ENCODE measurements around the gene BOLA1. TPM values are rescaled to one million over a fixed set of nuclear protein-coding genes. Genes with fewer than 3 reads are reported as not detected.
A peak's percentile ranks its signal among the peaks of the same experiment; 100 is the strongest.

Gene BOLA1
- total RNA-seq, 1 donor from 2014 or later: 10.1 TPM

GRCh38 chr1:149928401-149928724, 29.0 kb downstream of the BOLA1 start:
- DNase-seq (ENCODE audit: low read depth, low spot score): no peak
- Mint-ChIP-seq H3K27me3 (ENCODE audit: low read depth) (no peaks in the 10 kb centered on the region), H3K27ac (ENCODE audit: unreplicated experiment) (peak overlapping the region; percentile 97), H3K4me3 (peak overlapping the region; percentile 96), H3K4me1 (peaks cover 34% of the 10 kb centered on the region), H3K9me3 (no peaks in the 10 kb centered on the region), H3K36me3 (ENCODE audit: low read depth) (peaks cover 23% of the 10 kb centered on the region)
- TF ChIP-seq CTCF (conservative IDR thresholded peaks at IDR 0.05): no peak

GRCh38 chr1:149929856-149930255, 30.5 kb downstream of the BOLA1 start:
- Mint-ChIP-seq H3K27me3 (ENCODE audit: low read depth) (no peaks in the 10 kb centered on the region), H3K36me3 (ENCODE audit: low read depth) (peaks cover 12% of the 10 kb centered on the region), H3K4me3 (peak overlapping the region; percentile 96)

GRCh38 chr1:149931212-149931790, 31.9 kb downstream of the BOLA1 start:
- no peak overlapping the region for H3K4me3 Mint-ChIP-seq
- no peak overlapping the region for H3K27ac Mint-ChIP-seq (ENCODE audit: unreplicated experiment)
- no peaks in the 10 kb centered on the region for H3K9me3 Mint-ChIP-seq
- no peaks in the 10 kb centered on the region for H3K27me3 Mint-ChIP-seq (ENCODE audit: low read depth)
- TF ChIP-seq CTCF (conservative IDR thresholded peaks at IDR 0.05): no peak
- H3K36me3 Mint-ChIP-seq (ENCODE audit: low read depth): peaks cover 3% of the 10 kb centered on the region
- no peak for DNase-seq (ENCODE audit: low read depth, low spot score)
- peaks cover 29% of the 10 kb centered on the region for H3K4me1 Mint-ChIP-seq

More at GRCh38 chr1:149929856-149930255, 30.5 kb downstream of the BOLA1 start:
- TF ChIP-seq CTCF (conservative IDR thresholded peaks at IDR 0.05): no peak
- Mint-ChIP-seq H3K9me3 (no peaks in the 10 kb centered on the region), H3K27ac (ENCODE audit: unreplicated experiment) (no peak overlapping the region), H3K4me1 (peaks cover 31% of the 10 kb centered on the region)
- no peak for DNase-seq (ENCODE audit: low read depth, low spot score)

- DNase-seq (ENCODE audit: low read depth, low spot score): no peak
- Mint-ChIP-seq H3K4me1 (peaks cover 34% of the 10 kb centered on the region), H3K27me3 (ENCODE audit: low read depth) (no peaks in the 10 kb centered on the region), H3K4me3 (peak overlapping the region; percentile 39), H3K27ac (ENCODE audit: unreplicated experiment) (no peak overlapping the region), H3K36me3 (ENCODE audit: low read depth) (peaks cover 3% of the 10 kb centered on the region), H3K9me3 (no peaks in the 10 kb centered on the region)
- no peak for TF ChIP-seq CTCF (conservative IDR thresholded peaks at IDR 0.05)
Measured at GRCh38 chr1:149932474-149932873, 33.1 kb downstream of the BOLA1 start.

GRCh38 chr1:149933208-149933607, 33.8 kb downstream of the BOLA1 start:
- no peak for TF ChIP-seq CTCF (conservative IDR thresholded peaks at IDR 0.05)
- no peak for DNase-seq (ENCODE audit: low read depth, low spot score)
- Mint-ChIP-seq H3K27ac (ENCODE audit: unreplicated experiment) (no peak overlapping the region), H3K9me3 (no peaks in the 10 kb centered on the region), H3K36me3 (ENCODE audit: low read depth) (no peaks in the 10 kb centered on the region), H3K27me3 (ENCODE audit: low read depth) (no peaks in the 10 kb centered on the region), H3K4me3 (peak overlapping the region; percentile 18), H3K4me1 (peaks cover 33% of the 10 kb centered on the region)

Data from neural crest cell (in vitro differentiated cells).